Measurements from ENCODE around the gene FGF22. TPM values are rescaled to one million over a fixed set of nuclear protein-coding genes. Genes with fewer than 3 reads are reported as not detected.
A peak's percentile ranks its signal among the peaks of the same experiment; 100 is the strongest.

Gene FGF22
- polyA plus RNA-seq, 2 of the 4 experiments (the other 2 are of a cell fraction): 0.13 to 1.0 TPM

GRCh38 chr19:621819-622218 lies 17.9 kb upstream of the FGF22 start (continued):
- TF ChIP-seq, protein P1, sequence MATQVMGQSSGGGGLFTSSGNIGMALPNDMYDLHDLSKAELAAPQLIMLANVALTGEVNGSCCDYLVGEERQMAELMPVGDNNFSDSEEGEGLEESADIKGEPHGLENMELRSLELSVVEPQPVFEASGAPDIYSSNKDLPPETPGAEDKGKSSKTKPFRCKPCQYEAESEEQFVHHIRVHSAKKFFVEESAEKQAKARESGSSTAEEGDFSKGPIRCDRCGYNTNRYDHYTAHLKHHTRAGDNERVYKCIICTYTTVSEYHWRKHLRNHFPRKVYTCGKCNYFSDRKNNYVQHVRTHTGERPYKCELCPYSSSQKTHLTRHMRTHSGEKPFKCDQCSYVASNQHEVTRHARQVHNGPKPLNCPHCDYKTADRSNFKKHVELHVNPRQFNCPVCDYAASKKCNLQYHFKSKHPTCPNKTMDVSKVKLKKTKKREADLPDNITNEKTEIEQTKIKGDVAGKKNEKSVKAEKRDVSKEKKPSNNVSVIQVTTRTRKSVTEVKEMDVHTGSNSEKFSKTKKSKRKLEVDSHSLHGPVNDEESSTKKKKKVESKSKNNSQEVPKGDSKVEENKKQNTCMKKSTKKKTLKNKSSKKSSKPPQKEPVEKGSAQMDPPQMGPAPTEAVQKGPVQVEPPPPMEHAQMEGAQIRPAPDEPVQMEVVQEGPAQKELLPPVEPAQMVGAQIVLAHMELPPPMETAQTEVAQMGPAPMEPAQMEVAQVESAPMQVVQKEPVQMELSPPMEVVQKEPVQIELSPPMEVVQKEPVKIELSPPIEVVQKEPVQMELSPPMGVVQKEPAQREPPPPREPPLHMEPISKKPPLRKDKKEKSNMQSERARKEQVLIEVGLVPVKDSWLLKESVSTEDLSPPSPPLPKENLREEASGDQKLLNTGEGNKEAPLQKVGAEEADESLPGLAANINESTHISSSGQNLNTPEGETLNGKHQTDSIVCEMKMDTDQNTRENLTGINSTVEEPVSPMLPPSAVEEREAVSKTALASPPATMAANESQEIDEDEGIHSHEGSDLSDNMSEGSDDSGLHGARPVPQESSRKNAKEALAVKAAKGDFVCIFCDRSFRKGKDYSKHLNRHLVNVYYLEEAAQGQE (IDR thresholded peaks at IDR 0.05): no peak
- TF ChIP-seq CBX2 (IDR thresholded peaks at IDR 0.05; ENCODE audit: borderline replicate concordance, low read depth): no peak
- no peak for TF ChIP-seq E2F6 (IDR thresholded peaks at IDR 0.05; ENCODE audit: borderline replicate concordance, low read depth)
- no peak for TF ChIP-seq BHLHE40 (IDR thresholded peaks at IDR 0.05; ENCODE audit: low read depth, low read length)
- no peak for TF ChIP-seq RCOR1 (IDR thresholded peaks at IDR 0.05; ENCODE audit: low read depth, low read length)
- TF ChIP-seq FOXS1 (CRISPR knock-in tag; IDR thresholded peaks at IDR 0.05): no peak
- no peak for TF ChIP-seq ZNF302 (CRISPR knock-in tag; IDR thresholded peaks at IDR 0.05)
- no peak for TF ChIP-seq JUN (IDR thresholded peaks at IDR 0.05)

GRCh38 chr19:622666-623065 lies 17.0 kb upstream of the FGF22 start:
- FAIRE-seq (no peak), DNase-seq (ENCODE audit: low read depth in 1 of 2, low spot score in 1 of 2) (no peak), ATAC-seq (no peak)
- Histone ChIP-seq H3K4me1 (peaks cover 40% of the 10 kb centered on the region), H3K9me3 (no peaks in the 10 kb centered on the region), H3K27ac (peak overlapping the region; percentile 98 to 99), H3K4me3 (no peak overlapping the region), H3K4me2 (no peak overlapping the region; the same call in 2 of the 3 replicates)
- CTCF ChIA-PET: interaction anchor here (2.0 to 2.4 kb wide), 2 partner anchors 16 to 34 kb away, joined by 7 read pairs; no protein-coding TSS in a partner anchor
- POLR2A ChIA-PET: interaction anchor here (1.3 kb wide), 1 partner anchor 11 kb away, joined by 3 read pairs; the partner anchor contains the start of gene POLRMT
- 96% methylated on average over 14 of the region's 37 CpGs for WGBS (ENCODE audit: missing lambda C conversion rate)
- TF ChIP-seq KDM5A (IDR thresholded peaks at IDR 0.05) (no peak), NR3C1 (IDR thresholded peaks at IDR 0.05) (no peak), ESRRA (IDR thresholded peaks at IDR 0.05; ENCODE audit: borderline replicate concordance, low read length) (no peak), PHF8 (IDR thresholded peaks at IDR 0.05; ENCODE audit: borderline replicate concordance, low read depth) (no peak), FOSL2 (IDR thresholded peaks at IDR 0.05) (no peak), FOSL2 (CRISPR knock-in tag; IDR thresholded peaks at IDR 0.05) (no peak), TFCP2L1 (CRISPR knock-in tag; IDR thresholded peaks at IDR 0.05) (no peak), ZFP36 (IDR thresholded peaks at IDR 0.05; ENCODE audit: borderline replicate concordance, partially characterized antibody) (no peak), EHF (CRISPR knock-in tag; IDR thresholded peaks at IDR 0.05) (no peak), EHMT2 (IDR thresholded peaks at IDR 0.05; ENCODE audit: low read depth) (no peak), CHD4 (IDR thresholded peaks at IDR 0.05; ENCODE audit: borderline replicate concordance) (no peak), RNF2 (IDR thresholded peaks at IDR 0.05; ENCODE audit: borderline replicate concordance, low read depth) (no peak), TP53 (CRISPR knock-in tag; IDR thresholded peaks at IDR 0.05) (no peak), BCL3 (IDR thresholded peaks at IDR 0.05) (no peak), ZC3H11A (IDR thresholded peaks at IDR 0.05) (no peak), HDAC2 (IDR thresholded peaks at IDR 0.05) (no peak), FOSB (CRISPR knock-in tag; IDR thresholded peaks at IDR 0.05) (no peak), RAD21 (conservative IDR thresholded peaks at IDR 0.05 in 1 of 2, IDR thresholded peaks at IDR 0.05 in 1 of 2) (no peak), ZSCAN20 (CRISPR knock-in tag; IDR thresholded peaks at IDR 0.05) (no peak), SREBF2 (IDR thresholded peaks at IDR 0.05) (no peak)
- TF ChIP-seq, protein P2, sequence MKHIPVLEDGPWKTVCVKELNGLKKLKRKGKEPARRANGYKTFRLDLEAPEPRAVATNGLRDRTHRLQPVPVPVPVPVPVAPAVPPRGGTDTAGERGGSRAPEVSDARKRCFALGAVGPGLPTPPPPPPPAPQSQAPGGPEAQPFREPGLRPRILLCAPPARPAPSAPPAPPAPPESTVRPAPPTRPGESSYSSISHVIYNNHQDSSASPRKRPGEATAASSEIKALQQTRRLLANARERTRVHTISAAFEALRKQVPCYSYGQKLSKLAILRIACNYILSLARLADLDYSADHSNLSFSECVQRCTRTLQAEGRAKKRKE (CRISPR knock-in tag; IDR thresholded peaks at IDR 0.05; ENCODE audit: low read depth): no peak
